Measurements from ENCODE around the gene MYLIP. TPM values are rescaled to one million over a fixed set of nuclear protein-coding genes. Genes with fewer than 3 reads are reported as not detected.

Gene MYLIP
- total RNA-seq, 1 experiment from 2014 or later, result 42.2 TPM

DNA sequence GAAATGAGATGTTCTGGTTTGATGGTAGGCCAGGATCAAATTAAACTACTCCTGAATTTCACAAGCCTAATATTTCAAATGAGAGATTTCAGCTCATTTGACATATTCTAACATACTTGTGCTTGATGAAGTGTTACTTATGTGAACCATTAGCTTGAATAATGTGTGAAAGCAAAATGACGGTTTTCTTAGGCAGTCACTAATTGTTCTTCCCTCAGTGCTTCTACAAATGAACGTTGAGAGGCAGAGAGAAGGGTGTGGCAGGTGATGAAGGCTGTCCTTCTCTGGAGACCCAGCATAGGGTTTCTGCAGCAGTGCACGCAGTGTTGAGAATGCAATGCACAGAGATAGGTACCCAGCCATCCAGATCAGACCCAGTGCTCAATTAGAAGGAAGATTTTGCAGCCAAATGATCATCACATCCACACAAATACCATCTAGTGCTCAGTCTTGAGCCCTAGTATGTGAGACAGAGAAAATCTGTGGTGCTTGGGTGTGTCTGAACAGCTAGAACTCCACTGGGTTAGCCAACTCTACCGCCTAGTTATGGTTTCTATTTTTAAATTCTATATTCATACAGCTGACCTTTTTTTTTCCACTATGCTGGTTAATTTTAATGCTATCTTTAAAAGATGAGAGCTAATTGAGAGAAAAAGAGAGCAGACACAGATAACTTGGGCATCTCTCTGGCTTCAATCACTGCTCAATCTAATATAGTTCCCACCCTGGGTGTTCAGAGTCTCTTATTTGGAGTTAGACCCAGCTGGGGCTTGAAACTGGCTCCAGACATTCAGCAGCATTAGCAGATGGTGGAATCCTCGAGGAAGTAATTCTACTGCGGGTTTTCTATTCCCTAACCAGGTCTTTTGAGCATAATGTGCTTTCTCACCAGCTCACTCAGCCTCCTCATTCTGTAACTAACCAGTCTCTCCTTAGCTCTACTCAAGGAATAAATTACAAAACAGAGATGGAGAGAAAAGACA, 4.4 kb upstream of the MYLIP start:
- no TSS peak for BruUV-seq (replicated peaks)
- Histone ChIP-seq H3K9me2 (ENCODE audit: insufficient read depth) (no peaks in the 10 kb centered on the region), H3K79me2 (ENCODE audit: low read depth) (peaks cover 6% of the 10 kb centered on the region), H3K4me3 (no peak overlapping the region), H3K27me3 (ENCODE audit: insufficient read depth, low read depth) (peaks cover 40% of the 10 kb centered on the region), H3K4me1 (replicated peaks; ENCODE audit: insufficient read depth) (no peaks in the 10 kb centered on the region), H3F3A (ENCODE audit: insufficient read depth, low read depth) (no peaks in the 10 kb centered on the region), H3K27ac (no peak overlapping the region), H2AFZ (no peak overlapping the region), H3K36me3 (ENCODE audit: low read depth) (no peaks in the 10 kb centered on the region), H4K20me1 (ENCODE audit: insufficient read depth) (no peaks in the 10 kb centered on the region), H3K9me3 (ENCODE audit: insufficient read depth, low read depth) (no peaks in the 10 kb centered on the region), H3K4me2 (no peak overlapping the region)
- POLR2A ChIA-PET (ENCODE audit: unreplicated experiment), result no interaction called here
- TF ChIP-seq, protein P1, sequence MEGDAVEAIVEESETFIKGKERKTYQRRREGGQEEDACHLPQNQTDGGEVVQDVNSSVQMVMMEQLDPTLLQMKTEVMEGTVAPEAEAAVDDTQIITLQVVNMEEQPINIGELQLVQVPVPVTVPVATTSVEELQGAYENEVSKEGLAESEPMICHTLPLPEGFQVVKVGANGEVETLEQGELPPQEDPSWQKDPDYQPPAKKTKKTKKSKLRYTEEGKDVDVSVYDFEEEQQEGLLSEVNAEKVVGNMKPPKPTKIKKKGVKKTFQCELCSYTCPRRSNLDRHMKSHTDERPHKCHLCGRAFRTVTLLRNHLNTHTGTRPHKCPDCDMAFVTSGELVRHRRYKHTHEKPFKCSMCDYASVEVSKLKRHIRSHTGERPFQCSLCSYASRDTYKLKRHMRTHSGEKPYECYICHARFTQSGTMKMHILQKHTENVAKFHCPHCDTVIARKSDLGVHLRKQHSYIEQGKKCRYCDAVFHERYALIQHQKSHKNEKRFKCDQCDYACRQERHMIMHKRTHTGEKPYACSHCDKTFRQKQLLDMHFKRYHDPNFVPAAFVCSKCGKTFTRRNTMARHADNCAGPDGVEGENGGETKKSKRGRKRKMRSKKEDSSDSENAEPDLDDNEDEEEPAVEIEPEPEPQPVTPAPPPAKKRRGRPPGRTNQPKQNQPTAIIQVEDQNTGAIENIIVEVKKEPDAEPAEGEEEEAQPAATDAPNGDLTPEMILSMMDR (conservative IDR thresholded peaks at IDR 0.05), result no peak
- no peak for TF ChIP-seq EZH2 (IDR thresholded peaks at IDR 0.05; ENCODE audit: low read depth)
- CTCF ChIA-PET, result no interaction called here
- DNase-seq, result no peak
- intact Hi-C loops (cut with micrococcal nuclease; ENCODE audit: unreplicated experiment), result no loop called here

DNA sequence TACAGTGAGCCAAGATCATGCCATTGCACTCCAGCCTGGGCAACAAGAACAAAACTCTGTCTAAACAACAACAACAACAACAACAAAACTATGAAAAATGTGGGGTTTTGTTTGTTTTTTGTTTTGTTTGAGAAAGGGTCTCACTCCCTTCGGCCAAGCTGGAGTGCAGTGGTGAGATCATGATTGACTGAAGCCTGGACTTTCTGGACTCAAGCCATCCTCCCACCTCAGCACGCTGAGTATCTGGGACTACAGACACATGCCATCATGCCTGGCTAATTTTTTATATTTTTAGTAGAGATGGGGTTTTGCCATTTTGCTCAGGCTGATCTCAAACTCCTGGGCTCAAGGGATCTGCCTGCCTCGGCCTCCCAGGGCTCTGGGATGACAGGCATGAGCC, 2.8 kb upstream of the MYLIP start:
- peaks cover 14% of the 10 kb centered on the region for H3F3A ChIP-seq (ENCODE audit: insufficient read depth, low read depth)
- peaks cover 16% of the 10 kb centered on the region for H3K79me2 ChIP-seq (ENCODE audit: low read depth)
- H3K9me2 ChIP-seq (ENCODE audit: insufficient read depth), result no peaks in the 10 kb centered on the region
- H3K27me3 ChIP-seq (ENCODE audit: insufficient read depth, low read depth), result peaks cover 35% of the 10 kb centered on the region
- H3K27ac ChIP-seq, result no peak overlapping the region
- POLR2A ChIA-PET (ENCODE audit: unreplicated experiment), result no interaction called here
- CTCF ChIA-PET, result no interaction called here
- intact Hi-C loops (cut with micrococcal nuclease; ENCODE audit: unreplicated experiment), result no loop called here
- no peak overlapping the region for H3K4me3 ChIP-seq
- BruUV-seq (replicated peaks), result no TSS peak
- no peak overlapping the region for H2AFZ ChIP-seq
- TF ChIP-seq EZH2 (IDR thresholded peaks at IDR 0.05; ENCODE audit: low read depth), result no peak
- TF ChIP-seq, protein P1 (conservative IDR thresholded peaks at IDR 0.05), result no peak
- no peak overlapping the region for H3K4me2 ChIP-seq
- H3K9me3 ChIP-seq (ENCODE audit: insufficient read depth, low read depth), result no peaks in the 10 kb centered on the region
- 0 out of 2 replicates have a peak, but pooled peaks cover under 1% of the 10 kb centered on the region for H3K36me3 ChIP-seq (ENCODE audit: low read depth)
- no peaks in the 10 kb centered on the region for H3K4me1 ChIP-seq (replicated peaks; ENCODE audit: insufficient read depth)
- no peak for DNase-seq
- H4K20me1 ChIP-seq (ENCODE audit: insufficient read depth), result no peaks in the 10 kb centered on the region

DNA sequence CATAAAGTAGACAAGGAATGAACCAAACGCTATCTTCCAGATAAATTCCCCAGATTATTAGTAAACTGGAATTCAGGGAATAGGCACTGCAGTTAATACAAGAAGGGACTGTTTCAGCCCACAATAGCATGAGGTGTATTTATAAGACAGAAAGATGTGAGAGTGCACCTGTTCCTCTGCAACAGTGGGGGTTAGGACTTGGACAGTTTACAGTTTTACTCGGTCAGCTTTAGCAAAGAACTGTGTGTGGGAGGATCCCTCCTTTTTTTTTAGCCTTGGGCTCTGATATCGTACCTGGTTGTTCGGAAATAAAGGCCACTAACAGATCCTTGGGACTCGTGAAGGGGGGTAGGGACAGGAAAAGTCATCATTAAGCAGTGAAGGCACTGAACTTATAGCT, 2.0 kb upstream of the MYLIP start:
- intact Hi-C loops (cut with micrococcal nuclease; ENCODE audit: unreplicated experiment), result no loop called here
- POLR2A ChIA-PET (ENCODE audit: unreplicated experiment), result no interaction called here

More for the DNA sequence above, 2.0 kb upstream of the MYLIP start:
- no peak overlapping the region for H3K4me3 ChIP-seq
- peaks cover 27% of the 10 kb centered on the region for H3K27me3 ChIP-seq (ENCODE audit: insufficient read depth, low read depth)
- TF ChIP-seq, protein P1 (conservative IDR thresholded peaks at IDR 0.05), result no peak
- peaks cover 8% of the 10 kb centered on the region; the same call in 1 of the 2 replicates for H4K20me1 ChIP-seq (ENCODE audit: insufficient read depth)
- no peak overlapping the region for H3K27ac ChIP-seq
- peaks cover 7% of the 10 kb centered on the region for H3K4me1 ChIP-seq (replicated peaks; ENCODE audit: insufficient read depth)
- H3K79me2 ChIP-seq (ENCODE audit: low read depth), result peaks cover 24% of the 10 kb centered on the region
- peaks cover 8% of the 10 kb centered on the region for H3K36me3 ChIP-seq (ENCODE audit: low read depth)
- BruUV-seq (replicated peaks), result no TSS peak
- no peak overlapping the region for H2AFZ ChIP-seq
- no peaks in the 10 kb centered on the region for H3K9me3 ChIP-seq (ENCODE audit: insufficient read depth, low read depth)
- no peak for DNase-seq
- no peak overlapping the region for H3K4me2 ChIP-seq
- CTCF ChIA-PET, result no interaction called here
- H3F3A ChIP-seq (ENCODE audit: insufficient read depth, low read depth), result peaks cover 20% of the 10 kb centered on the region
- H3K9me2 ChIP-seq (ENCODE audit: insufficient read depth), result no peaks in the 10 kb centered on the region
